ENCODE data around the gene NCKIPSD. TPM values are rescaled to one million over a fixed set of nuclear protein-coding genes. Genes with fewer than 3 reads are reported as not detected.

Gene NCKIPSD
- polyA plus RNA-seq, 3 donors from 2014 or later = 4.8 to 8.7 (median 5.6) TPM

DNA sequence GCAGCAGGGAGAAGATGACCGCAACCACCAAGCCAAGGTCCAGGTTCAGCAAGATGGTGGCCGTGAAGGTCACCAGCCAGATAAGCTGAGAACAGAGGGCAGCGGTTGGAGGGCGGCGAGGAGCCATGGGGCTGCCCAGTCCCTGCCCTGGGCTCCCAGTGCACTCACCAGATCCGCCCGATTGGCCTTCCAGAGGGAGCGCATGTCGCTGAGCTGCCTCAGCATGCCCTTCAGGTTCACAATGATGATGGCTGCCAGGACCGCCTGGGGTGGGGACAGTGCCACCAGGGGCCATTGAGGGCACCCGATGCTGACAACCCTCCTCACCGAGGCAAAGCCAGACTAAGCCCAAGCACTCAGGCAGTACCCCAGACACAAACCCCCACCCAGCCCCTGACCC is 55.8 kb downstream of the NCKIPSD start:
- H3K4me1 Mint-ChIP-seq = peaks cover 8 to 9% of the 10 kb centered on the region in 2 donors
- no peak overlapping the region for H3K27ac Mint-ChIP-seq
- H3K27me3 Mint-ChIP-seq (ENCODE audit: low read depth in 3 of 3) = no peaks in the 10 kb centered on the region
- H3K36me3 Mint-ChIP-seq = peaks cover 0 to 4% (median 4%) of the 10 kb centered on the region in 3 donors
- no peaks in the 10 kb centered on the region for H3K9me3 Mint-ChIP-seq
- no peak for DNase-seq
- no peak overlapping the region for H3K4me3 Mint-ChIP-seq

DNA sequence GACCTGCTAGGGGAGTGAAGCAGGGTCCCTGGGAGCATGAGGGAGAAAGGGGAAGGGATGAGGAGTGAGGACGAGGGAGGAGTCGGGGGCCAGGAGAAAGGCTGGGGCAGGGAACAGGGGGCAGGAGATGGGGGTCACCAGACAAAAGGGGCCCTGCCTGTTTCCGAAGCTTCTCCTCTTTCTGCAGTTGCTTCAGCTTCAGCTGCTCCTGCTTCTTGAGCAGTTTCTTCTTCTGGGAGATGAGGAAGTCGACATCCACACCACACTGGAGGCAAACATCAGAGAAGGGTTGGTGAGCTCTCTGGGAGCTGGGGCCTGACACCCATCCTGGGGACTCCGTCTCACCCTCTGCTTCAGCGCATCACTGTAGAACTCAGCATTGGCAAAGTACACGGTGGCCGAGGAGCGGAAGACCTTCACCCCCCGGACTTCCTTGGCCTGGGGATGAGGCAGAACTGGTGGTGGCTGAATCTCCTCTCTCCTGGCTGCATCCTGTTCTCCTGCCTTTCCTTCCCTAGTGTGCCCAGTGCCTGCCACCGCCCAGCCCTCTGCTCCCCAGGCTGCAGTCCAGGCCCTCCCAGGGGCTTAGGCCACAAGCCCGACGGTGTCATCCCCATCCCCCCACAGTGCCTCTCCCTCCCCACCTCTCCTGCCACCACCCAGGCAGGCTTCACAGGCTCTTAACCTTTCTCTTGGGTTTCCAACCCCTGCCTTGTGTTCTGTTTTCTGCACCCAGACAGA is 57.3 kb downstream of the NCKIPSD start:
- Mint-ChIP-seq H3K4me1 (no peaks in the 10 kb centered on the region), H3K9me3 (no peaks in the 10 kb centered on the region), H3K36me3 (peaks cover 0 to 4% (median 4%) of the 10 kb centered on the region in 3 donors), H3K27me3 (ENCODE audit: low read depth in 3 of 3) (no peaks in the 10 kb centered on the region), H3K27ac (no peak overlapping the region), H3K4me3 (no peak overlapping the region)
- no peak for DNase-seq

DNA sequence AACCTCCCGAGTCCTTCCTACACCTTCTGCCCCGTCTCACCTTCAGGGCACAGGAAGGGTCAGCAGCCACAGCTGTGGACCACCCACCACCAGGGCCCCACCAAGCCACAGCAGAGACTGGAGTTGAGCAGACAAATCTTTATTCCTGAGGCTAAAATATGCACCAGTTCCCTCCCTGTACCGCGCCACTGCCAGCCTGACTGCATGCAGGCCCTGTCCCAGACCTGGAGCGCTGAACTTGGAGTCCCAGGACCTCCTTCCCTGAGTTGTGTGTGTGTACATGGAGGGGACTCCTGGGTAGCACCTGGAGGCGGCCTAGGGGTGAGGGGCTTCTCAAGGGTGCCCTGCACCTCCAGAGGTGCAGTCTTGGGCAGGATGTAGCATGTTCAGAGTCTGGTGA is 60.1 kb downstream of the NCKIPSD start:
- Mint-ChIP-seq H3K27ac (no peak overlapping the region), H3K9me3 (no peaks in the 10 kb centered on the region), H3K4me3 (no peak overlapping the region), H3K4me1 (no peaks in the 10 kb centered on the region), H3K27me3 (ENCODE audit: low read depth in 3 of 3) (peaks cover 0 to 2% (median 0%) of the 10 kb centered on the region in 3 donors), H3K36me3 (peaks cover 0 to 4% (median 0%) of the 10 kb centered on the region in 3 donors)
- no peak for DNase-seq

DNA sequence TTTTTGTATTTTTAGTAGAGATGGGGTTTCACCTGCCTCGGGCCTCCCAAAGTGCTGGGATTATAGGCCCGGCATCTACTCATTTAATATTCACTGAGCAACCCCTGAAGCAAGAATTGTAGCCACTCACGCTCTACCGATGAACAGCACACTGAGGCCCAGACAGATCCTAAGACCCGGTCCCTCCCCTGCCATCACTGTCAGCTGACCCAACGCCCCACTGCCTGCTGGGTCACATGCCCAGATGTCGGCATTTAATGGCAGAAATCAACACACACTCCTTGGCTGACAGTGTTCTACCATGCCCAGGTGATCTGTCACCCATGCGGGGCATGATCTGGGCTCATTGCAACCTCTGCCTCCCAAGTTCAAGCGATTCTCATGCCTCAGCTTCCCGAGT is 60.9 kb downstream of the NCKIPSD start:
- H3K27ac Mint-ChIP-seq = peak overlapping the region in 1 of 6 donors; percentile 20
- no peak overlapping the region for H3K4me3 Mint-ChIP-seq
- peaks cover 0 to 2% (median 0%) of the 10 kb centered on the region in 3 donors for H3K27me3 Mint-ChIP-seq (ENCODE audit: low read depth in 3 of 3)
- no peaks in the 10 kb centered on the region for H3K4me1 Mint-ChIP-seq
- no peak for DNase-seq
- peaks cover 0 to 4% (median 0%) of the 10 kb centered on the region in 3 donors for H3K36me3 Mint-ChIP-seq
- peaks cover 0 to 4% (median 0%) of the 10 kb centered on the region in 6 donors for H3K9me3 Mint-ChIP-seq

DNA sequence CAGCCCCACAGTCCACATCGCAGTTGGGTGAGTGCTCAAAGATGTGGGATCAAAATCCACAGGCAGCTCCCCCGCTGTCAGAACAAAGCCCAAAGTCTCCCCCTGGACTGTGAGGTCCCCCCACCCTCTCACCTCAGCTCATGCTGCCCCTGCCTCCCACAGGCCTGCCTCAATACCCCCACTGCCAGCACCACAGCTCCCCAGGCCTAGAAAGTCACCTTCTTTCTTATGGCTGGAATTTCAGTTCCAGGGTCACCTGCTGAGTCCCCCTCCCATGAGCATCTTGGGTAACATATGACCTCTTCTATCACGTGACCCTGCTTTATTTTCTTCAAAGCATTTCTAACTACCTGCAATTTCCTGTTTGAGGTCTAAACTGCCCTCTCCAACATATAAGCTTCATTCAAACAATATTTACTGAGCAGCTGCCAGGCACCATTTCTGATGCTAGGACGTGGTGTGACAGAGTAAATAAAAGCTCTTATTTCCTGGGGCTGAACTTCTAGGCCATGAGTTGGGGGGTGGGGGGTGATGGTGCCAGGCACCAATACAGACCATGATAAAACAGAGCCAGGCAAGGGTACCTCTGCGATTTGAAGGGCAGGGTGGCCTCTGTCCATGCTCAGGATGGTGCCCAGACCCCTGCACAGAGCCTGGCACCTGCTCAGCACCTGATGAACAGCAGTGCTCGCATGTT is 61.7 kb downstream of the NCKIPSD start:
- Mint-ChIP-seq H3K27me3 (ENCODE audit: low read depth in 3 of 3) (peaks cover 0 to 2% (median 0%) of the 10 kb centered on the region in 3 donors), H3K4me3 (no peak overlapping the region), H3K27ac (peak overlapping the region in 1 of 6 donors; percentile 15), H3K9me3 (peaks cover 0 to 4% (median 0%) of the 10 kb centered on the region in 6 donors), H3K36me3 (peaks cover 0 to 4% (median 0%) of the 10 kb centered on the region in 3 donors), H3K4me1 (no peaks in the 10 kb centered on the region)
- no peak for DNase-seq

Other genes with a start within 250 kb of the NCKIPSD start
- gene CCDC51, start 245.8 kb downstream of the NCKIPSD start, polyA plus RNA-seq = 10 to 100 TPM; 10.2 to 16.3 (median 10.6) TPM
- gene TMA7, start 245.7 kb downstream of the NCKIPSD start, polyA plus RNA-seq = 1,000 to 10,000 TPM in 1 of 3 donors, 100 to 1,000 TPM in 2; 593 to 1,259 (median 677) TPM
- gene ATRIP, start 239.2 kb downstream of the NCKIPSD start, polyA plus RNA-seq = 10 to 100 TPM in 1 of 3 donors, 1 to 10 TPM in 2; 6.4 to 12.6 (median 6.6) TPM
- 100 to 1,000 TPM; 351 to 618 (median 505) TPM for gene SHISA5, start 181.7 kb downstream of the NCKIPSD start, polyA plus RNA-seq
- under 1 TPM in 2 of 3 donors, not detected in 1; 0.17 to 0.78 TPM for gene PFKFB4, start 129.1 kb downstream of the NCKIPSD start, polyA plus RNA-seq
- not detected for gene UCN2, start 122.1 kb downstream of the NCKIPSD start, polyA plus RNA-seq
- gene COL7A1, start 90.6 kb downstream of the NCKIPSD start, polyA plus RNA-seq = not detected
- gene UQCRC1, start 76.3 kb downstream of the NCKIPSD start, polyA plus RNA-seq = 100 to 1,000 TPM; 189 to 544 (median 231) TPM
- not detected for gene TMEM89, start 64.1 kb downstream of the NCKIPSD start, polyA plus RNA-seq
- gene SLC26A6, start 50.5 kb downstream of the NCKIPSD start, polyA plus RNA-seq = 1 to 10 TPM; 2.2 to 7.8 (median 5.1) TPM
- under 1 TPM in 2 of 3 donors, not detected in 1; 0.46 to 0.48 TPM for gene CELSR3, start 23.0 kb downstream of the NCKIPSD start, polyA plus RNA-seq
- 10 to 100 TPM; 55.5 to 82.3 (median 63.7) TPM for gene IP6K2, start 31.3 kb upstream of the NCKIPSD start, polyA plus RNA-seq
- 10 to 100 TPM; 16.0 to 21.4 (median 17.9) TPM for gene PRKAR2A, start 162.0 kb upstream of the NCKIPSD start, polyA plus RNA-seq
- 100 to 1,000 TPM in 2 of 3 donors, 10 to 100 TPM in 1; 100.0 to 254 (median 100) TPM for gene SLC25A20, start 213.0 kb upstream of the NCKIPSD start, polyA plus RNA-seq
- gene ARIH2, start 232.9 kb upstream of the NCKIPSD start, polyA plus RNA-seq = 100 to 1,000 TPM; 171 to 224 (median 177) TPM